Large intestine (tissue), 3 donors: Measurements from ENCODE around the gene PPP1R26. TPM values are rescaled to one million over a fixed set of nuclear protein-coding genes. Genes with fewer than 3 reads are reported as not detected.
"Not testable (repeated sequence)": the region's sequence is repeated elsewhere in the genome, so short reads cannot be mapped to it uniquely, and the experiment has no call there.

Experiments used
- DNase-seq, 2 donors: peaks; one replicate each; pipeline versions ENCODE4 v3.0.0 to v3.0.0-alpha.2; 2013
- H3K27ac ChIP-seq: one replicate; pipeline ENCODE4 v1.5.1; 2013; ENCODE audit warnings: low read length
- H3K27me3 ChIP-seq: 2 replicates; pipeline ENCODE4 v1.6.1; 2013; ENCODE audit warnings: low read length; ENCODE audit not compliant: control insufficient read depth, insufficient read depth
- H3K36me3 ChIP-seq: 2 replicates; pipeline ENCODE4 v1.6.1; 2013; ENCODE audit warnings: low read length; ENCODE audit not compliant: control insufficient read depth, insufficient read depth
- H3K4me1 ChIP-seq: one replicate; pipeline ENCODE4 v1.6.1; 2013; ENCODE audit warnings: low read length; ENCODE audit not compliant: control insufficient read depth, insufficient read depth
- H3K4me3 ChIP-seq: one replicate; pipeline ENCODE4 v1.5.1; 2013; ENCODE audit warnings: low read length
- H3K9me3 ChIP-seq: one replicate; pipeline ENCODE4 v1.6.1; 2013; ENCODE audit warnings: mild to moderate bottlenecking, low read depth, low read length, moderate library complexity; ENCODE audit not compliant: control insufficient read depth
- WGBS: methylation state at CpG from one replicate; pipeline ENCODE4 v1.1.5; 2013; ENCODE audit warnings: low lambda C conversion rate; ENCODE audit not compliant: insufficient coverage; 5-methylcytosine and 5-hydroxymethylcytosine counted together
- polyA plus RNA-seq: library from polyadenylated mRNA; unstranded; fragments of 120-200 nt; gene quantifications from one replicate; pipeline ENCODE4 v1.2.1, GENCODE V29; 2013

The PPP1R26 gene
- polyA plus RNA-seq, 1 donor, result 15.3 TPM

DNA sequence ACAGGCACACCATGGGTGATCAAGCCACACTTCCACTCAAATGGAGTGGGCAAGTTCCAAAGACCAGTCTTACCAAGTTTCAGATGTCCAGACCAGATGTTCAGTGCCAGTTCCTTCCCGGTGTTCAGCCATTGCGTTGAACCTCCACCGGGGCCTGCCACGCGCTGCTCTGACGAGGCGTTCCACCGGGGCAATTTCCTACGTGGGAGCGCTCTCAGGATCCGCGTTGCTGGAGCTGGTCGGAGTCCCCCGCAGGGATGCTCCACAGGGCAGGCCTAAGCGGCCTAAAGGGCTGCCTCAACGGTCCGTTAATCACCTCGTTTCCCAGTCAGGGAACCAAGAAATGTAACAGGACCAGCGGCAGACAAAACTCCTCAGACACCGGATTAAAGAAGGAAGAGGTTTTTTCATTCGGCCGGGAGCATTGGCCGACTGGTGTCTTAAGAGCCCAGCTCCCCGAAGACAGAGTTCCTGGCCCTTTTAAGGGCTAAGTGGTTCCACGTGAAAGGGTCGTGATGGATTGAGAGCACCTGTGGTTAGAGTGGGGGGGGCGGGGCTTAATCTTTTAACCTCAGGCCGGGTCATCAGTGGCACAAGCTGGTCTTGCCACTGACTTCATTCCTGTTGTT lies 35.7 kb upstream of the PPP1R26 start:
- Histone ChIP-seq H3K9me3 (no peaks in the 10 kb centered on the region), H3K4me3 (no peak overlapping the region), H3K27me3 (peaks cover 2% of the 10 kb centered on the region), H3K4me1 (no peaks in the 10 kb centered on the region), H3K36me3 (no peaks in the 10 kb centered on the region), H3K27ac (no peak overlapping the region)
- no peak for DNase-seq
- no CpG with 5 or more reads among the region's 28 CpGs for WGBS

DNA sequence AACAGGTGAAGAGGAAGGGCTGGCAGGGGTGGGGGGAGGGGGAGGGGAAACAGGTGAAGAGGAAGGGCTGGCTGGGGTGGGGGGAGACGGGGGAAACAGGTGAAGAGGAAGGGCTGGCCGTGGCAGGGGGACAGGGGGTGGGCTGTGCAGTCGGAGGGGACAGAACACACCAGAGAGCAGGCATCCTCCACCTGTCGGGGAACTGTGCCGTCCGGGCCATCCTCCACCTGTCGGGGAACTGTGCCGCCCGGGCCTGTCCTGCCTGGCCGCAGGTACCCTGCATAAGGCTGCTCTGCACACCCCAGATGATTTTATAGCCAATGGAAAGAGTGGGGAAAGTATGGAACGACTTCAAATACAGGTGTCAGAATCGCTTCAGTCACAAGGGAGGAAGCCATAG lies 32.5 kb upstream of the PPP1R26 start:
- DNase-seq, result no peak
- Histone ChIP-seq H3K36me3 (no peaks in the 10 kb centered on the region), H3K4me1 (no peaks in the 10 kb centered on the region), H3K27me3 (peaks cover 2% of the 10 kb centered on the region), H3K9me3 (no peaks in the 10 kb centered on the region), H3K27ac (no peak overlapping the region), H3K4me3 (no peak overlapping the region)
- no CpG with 5 or more reads among the region's 12 CpGs for WGBS

DNA sequence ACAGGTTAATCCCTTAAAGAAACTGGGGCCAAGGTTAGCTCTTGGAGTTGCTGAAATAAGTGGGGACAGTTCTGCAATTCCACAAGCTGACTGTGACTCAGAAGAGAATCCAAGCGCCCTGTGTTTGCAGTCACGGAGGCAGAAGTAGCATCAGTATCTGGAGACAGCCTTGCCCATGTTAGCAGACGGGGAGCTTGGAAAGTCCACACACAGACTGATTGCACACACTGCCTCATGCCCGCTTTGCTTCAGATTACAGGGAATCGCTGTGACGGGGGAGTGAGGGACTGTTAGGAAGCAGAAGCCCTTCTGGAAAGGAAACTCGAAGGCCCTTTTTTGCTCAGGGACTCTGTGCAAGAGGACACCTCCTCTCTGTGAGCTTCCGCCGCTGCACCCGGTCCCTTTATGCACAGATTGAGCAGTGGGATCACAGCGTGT lies 30.9 kb upstream of the PPP1R26 start:
- Histone ChIP-seq H3K4me1 (no peaks in the 10 kb centered on the region), H3K27ac (no peak overlapping the region), H3K4me3 (no peak overlapping the region), H3K9me3 (no peaks in the 10 kb centered on the region), H3K27me3 (peaks cover 2% of the 10 kb centered on the region), H3K36me3 (no peaks in the 10 kb centered on the region)
- WGBS, result no CpG with 5 or more reads among the region's 11 CpGs
- DNase-seq, result no peak

DNA sequence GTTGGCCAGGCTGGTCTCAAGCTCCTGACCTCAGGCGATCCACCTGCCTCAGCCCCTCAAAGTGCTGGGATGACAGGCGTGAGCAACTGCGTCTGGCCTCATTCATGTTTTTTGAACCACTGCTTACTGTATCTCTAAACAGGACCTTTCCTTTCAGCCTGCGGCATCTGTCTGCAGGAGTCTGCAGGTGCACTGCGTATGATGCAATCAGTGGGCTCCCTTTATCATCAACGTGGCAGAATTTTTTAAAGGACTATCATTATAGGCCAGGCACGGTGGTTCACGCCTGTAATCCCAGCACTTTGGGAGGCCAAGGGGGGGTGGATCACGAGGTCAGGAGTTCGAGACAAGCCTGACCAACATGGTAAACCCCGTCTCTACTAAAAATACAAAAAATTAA lies 30.1 kb upstream of the PPP1R26 start:
- H3K36me3 ChIP-seq, H3K4me3 ChIP-seq, DNase-seq, H3K27me3 ChIP-seq, H3K27ac ChIP-seq, H3K4me1 ChIP-seq, H3K9me3 ChIP-seq: not testable (repeated sequence)
- no CpG with 5 or more reads among the region's 11 CpGs for WGBS

DNA sequence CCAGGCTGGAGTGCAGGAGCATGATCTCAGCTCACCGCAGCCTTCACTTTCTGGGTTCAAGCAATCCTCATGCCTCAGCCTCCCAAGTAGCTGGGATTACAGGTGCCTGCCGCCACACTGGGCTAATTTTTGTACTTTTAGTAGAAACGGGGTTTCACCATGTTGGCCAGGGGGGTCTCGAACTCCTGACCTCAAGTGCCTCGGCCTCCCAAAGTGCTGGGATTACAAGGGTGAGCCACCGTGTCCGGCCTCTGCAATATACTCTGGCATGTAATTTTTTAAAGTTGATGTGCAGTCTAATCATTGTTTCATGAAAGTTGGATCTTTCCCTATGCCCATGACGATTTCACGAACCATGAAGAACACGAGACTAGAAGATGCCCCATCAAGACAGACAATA lies 28.6 kb upstream of the PPP1R26 start:
- DNase-seq, result no peak
- no peaks in the 10 kb centered on the region for H3K36me3 ChIP-seq
- H3K4me1 ChIP-seq, result no peaks in the 10 kb centered on the region
- no peak overlapping the region for H3K4me3 ChIP-seq
- no peak overlapping the region for H3K27ac ChIP-seq
- peaks cover 2% of the 10 kb centered on the region for H3K27me3 ChIP-seq
- H3K9me3 ChIP-seq, result no peaks in the 10 kb centered on the region
- 100% methylated on average over 2 of the region's 10 CpGs for WGBS

DNA sequence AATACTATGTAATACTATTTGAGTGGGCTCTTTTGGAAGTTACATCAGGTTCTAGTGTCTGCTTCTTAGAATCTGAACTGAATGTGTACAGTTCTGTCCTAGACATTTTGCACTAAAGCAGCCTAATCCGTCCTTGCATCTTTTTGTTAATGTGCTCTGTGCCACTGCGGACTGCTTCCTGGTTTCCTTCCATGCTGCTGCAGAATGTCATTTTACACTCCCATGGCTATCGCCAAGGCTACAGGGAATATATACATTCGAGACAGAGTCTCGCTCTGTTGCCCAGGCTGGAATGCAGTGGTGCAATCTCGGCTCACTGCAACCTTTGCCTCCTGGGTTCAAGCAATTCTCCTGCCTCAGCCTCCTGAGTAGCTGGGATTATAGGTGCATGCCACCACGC lies 27.7 kb upstream of the PPP1R26 start:
- H3K9me3 ChIP-seq, H3K4me1 ChIP-seq, H3K36me3 ChIP-seq, H3K27me3 ChIP-seq, H3K27ac ChIP-seq, DNase-seq, H3K4me3 ChIP-seq: not testable (repeated sequence)
- WGBS, result 80% methylated on average over 1 of the region's 7 CpGs

DNA sequence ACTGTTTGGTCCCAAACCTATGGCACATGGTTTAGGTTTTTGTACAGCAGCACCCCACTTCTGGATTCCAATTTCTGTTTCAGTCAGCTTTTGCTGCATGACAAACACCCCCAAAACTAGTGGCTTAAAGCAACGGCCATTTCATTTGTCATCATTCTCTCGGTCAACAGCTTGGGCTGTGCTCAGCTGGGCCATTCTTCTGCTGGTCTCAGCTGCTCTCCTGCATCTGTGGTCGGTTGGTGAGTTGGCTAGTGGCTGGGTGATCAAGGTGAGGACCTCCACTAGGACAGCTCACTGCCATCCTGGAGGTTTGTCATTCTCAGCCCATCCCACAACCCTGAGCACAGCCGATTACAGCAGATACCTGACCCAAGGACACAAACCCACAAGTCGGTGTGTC lies 24.8 kb upstream of the PPP1R26 start:
- H3K9me3 ChIP-seq, result no peaks in the 10 kb centered on the region
- H3K4me3 ChIP-seq, result no peak overlapping the region
- H3K4me1 ChIP-seq, result no peaks in the 10 kb centered on the region
- no CpG with 5 or more reads among the region's 5 CpGs for WGBS
- H3K36me3 ChIP-seq, result no peaks in the 10 kb centered on the region
- no peak overlapping the region for H3K27ac ChIP-seq
- no peaks in the 10 kb centered on the region for H3K27me3 ChIP-seq
- DNase-seq, result no peak

DNA sequence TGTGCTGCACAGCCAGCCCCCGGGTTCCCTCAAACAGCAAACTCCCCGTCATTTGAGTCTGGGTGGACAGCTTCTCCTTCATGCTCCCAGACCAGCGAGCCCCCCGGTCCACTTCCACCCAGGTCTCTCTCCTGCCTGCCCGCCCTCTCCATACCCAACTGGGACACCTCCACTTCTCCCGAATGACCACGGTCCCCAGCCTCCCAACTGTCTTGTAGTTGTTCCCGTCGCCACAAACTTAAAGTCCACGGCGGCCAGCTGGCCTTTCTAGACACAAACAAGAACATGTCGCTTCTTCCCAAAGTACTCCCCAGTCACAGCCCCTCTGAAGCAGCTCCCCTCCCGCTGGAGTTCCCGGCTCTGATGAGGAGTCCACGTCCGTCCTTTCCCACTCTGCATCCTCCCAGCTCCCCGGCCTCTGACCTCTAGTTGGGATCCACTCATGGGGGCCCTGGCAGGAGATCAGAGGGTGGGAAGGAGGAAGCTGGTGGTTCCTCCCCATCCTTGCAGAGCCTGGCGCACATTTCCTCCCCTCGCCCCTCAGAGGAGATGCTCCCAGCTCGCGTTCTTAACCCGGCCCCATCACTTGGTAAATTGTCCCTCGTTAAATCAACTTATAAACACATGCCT lies 24.1 kb upstream of the PPP1R26 start:
- WGBS, result 64% methylated on average over 5 of the region's 23 CpGs
- no peaks in the 10 kb centered on the region for H3K36me3 ChIP-seq
- H3K4me1 ChIP-seq, result no peaks in the 10 kb centered on the region
- H3K27me3 ChIP-seq, result no peaks in the 10 kb centered on the region
- no peak overlapping the region for H3K27ac ChIP-seq
- no peak overlapping the region for H3K4me3 ChIP-seq
- no peak for DNase-seq
- no peaks in the 10 kb centered on the region for H3K9me3 ChIP-seq

DNA sequence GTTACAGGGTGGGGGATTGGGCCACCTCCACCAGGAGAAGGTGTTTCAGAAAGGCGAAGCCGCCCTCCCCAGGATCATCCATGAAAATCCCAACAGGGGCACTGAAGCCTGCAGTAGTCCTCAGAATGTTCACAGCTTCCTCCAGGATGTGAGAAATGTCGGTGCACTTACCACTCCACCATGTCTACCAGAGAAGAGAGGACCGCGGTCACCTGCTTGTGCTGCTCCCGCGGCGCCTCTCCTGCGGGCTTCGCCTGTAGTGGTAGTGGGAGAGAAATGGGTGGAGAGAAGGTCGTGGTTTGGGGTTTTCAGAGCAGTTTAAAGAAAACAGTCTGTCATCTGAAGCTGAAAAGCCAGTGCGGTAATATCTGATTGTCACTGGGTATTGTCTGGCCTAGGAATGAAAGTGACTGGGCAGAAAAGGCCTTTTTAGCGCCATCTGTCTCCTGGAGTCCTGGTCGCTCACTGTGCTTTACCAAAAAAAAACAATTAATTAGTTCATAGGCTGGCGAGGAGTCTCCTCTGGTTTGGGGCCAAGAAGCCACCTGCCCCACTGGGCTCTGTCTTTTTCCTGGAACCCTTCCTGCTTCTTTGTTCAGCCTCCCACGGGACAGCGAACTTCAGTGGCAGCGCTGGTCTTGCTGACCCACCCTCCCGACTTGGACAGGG lies 23.0 kb upstream of the PPP1R26 start:
- H3K4me3 ChIP-seq, result no peak overlapping the region
- H3K27ac ChIP-seq, result no peak overlapping the region
- DNase-seq, result no peak
- H3K4me1 ChIP-seq, result no peaks in the 10 kb centered on the region
- H3K9me3 ChIP-seq, result no peaks in the 10 kb centered on the region
- H3K27me3 ChIP-seq, result no peaks in the 10 kb centered on the region
- no peaks in the 10 kb centered on the region for H3K36me3 ChIP-seq
- 60% methylated on average over 1 of the region's 19 CpGs for WGBS

DNA sequence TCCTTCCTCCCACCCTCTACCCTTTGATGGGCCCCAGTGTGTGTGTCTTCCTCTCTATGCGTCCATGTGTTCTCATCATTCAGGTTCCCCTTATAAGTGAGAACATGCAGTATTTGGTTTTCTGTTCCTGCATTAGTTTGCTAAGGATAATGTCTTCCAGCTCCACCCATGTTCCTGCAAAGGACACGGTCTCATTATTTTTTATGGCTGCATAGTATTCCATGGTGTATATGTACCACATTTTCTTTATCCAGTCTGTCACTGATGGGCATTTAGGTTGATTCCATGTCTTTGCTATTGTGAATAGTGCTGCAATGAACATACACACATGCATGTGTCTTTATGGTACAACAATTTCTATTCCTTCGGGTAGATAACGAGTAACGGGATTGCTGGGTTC lies 21.1 kb upstream of the PPP1R26 start:
- H3K9me3 ChIP-seq, H3K4me3 ChIP-seq, H3K4me1 ChIP-seq, H3K36me3 ChIP-seq, H3K27me3 ChIP-seq, DNase-seq, H3K27ac ChIP-seq: not testable (repeated sequence)
- WGBS, result no CpG with 5 or more reads among the region's 5 CpGs
